K562 (cell line): ENCODE data around the gene DNALI1. TPM values are rescaled to one million over a fixed set of nuclear protein-coding genes. Genes with fewer than 3 reads are reported as not detected.
A peak's percentile ranks its signal among the peaks of the same experiment; 100 is the strongest.

Experiments
- ATAC-seq: fragments of 200-7000 bp; cut with Tn5 transposase; 3 replicates; pipeline ENCODE4 v1.9.1; 2020; ENCODE audit warnings: moderate library complexity
- BruUV-seq: library from RNA; stranded (reverse); fragments of 400-500 nt; replicated peaks from 2 replicates; lab custom pipeline; 2021; lab: Mats Ljungman, UMichigan
- CTCF ChIA-PET: fragments of 300-600 bp; formaldehyde crosslinking; extraction: SDS; loops from one replicate; lab custom pipeline; 2021; ENCODE audit warnings: low intra/inter-chr PET ratio; lab: Yijun Ruan, JAX
- POLR2A ChIA-PET: fragments of 300-600, 350-650 bp; sonication (Branson Sonifier 250); formaldehyde crosslinking; extraction: SDS; loops from one replicate; lab custom pipeline; 2021; ENCODE audit warnings: antibody characterized with exemption, inconsistent platforms; lab: Yijun Ruan, JAX
- DNase-seq, 4 experiments: peaks; one replicate each; pipeline versions ENCODE4 v3.0.0 to v3.0.0-alpha.2; 2011 to 2018; ENCODE audit warnings: low spot score in 3 of 4, mixed read lengths in 3 of 4; ENCODE audit errors: extremely low read depth in 1 of 4
- FAIRE-seq: peaks from 2 replicates; lab custom pipeline; 2011; peaks lifted over from hg19 to GRCh38; lab: Jason Lieb, UNC
- H2AFZ ChIP-seq: 2 replicates; pipeline ENCODE4 v1.6.0; 2011; ENCODE audit warnings: low read depth, low read length, control low read depth, inconsistent platforms
- H3K27ac ChIP-seq: fragments of 200-600 bp; 3 replicates; pipeline ENCODE4 v1.8.0; 2011; ENCODE audit warnings: low read depth, mild to moderate bottlenecking, control low read depth, inconsistent platforms, low read length, moderate library complexity, mixed read lengths; ENCODE audit errors: extremely low read depth
- H3K27me3 ChIP-seq, 2 experiments: fragments of 300-600 bp in 1 of 2; 2 replicates in 1 of 2; 3 replicates in 1 of 2; pipeline versions ENCODE4 v1.6.0 to v1.8.0; 2011; ENCODE audit warnings: inconsistent platforms in 2 of 2, low read length in 2 of 2, mild to moderate bottlenecking in 1 of 2, mixed read lengths in 1 of 2, moderate library complexity in 1 of 2; ENCODE audit not compliant: control insufficient read depth in 2 of 2, insufficient read depth in 2 of 2
- H3K36me3 ChIP-seq: fragments of 300-600 bp; 3 replicates; pipeline ENCODE4 v1.8.0; 2011; ENCODE audit warnings: mild to moderate bottlenecking, low read length, inconsistent platforms; ENCODE audit not compliant: control insufficient read depth, insufficient read depth
- H3K4me1 ChIP-seq, 2 experiments: fragments of 200-600 bp in 1 of 2; replicated peaks in 1 of 2; 2 replicates in 1 of 2; 3 replicates in 1 of 2; pipeline versions ENCODE4 v1.5.1 to v1.8.0; 2011; ENCODE audit warnings: inconsistent platforms in 2 of 2, low read length in 2 of 2, mild to moderate bottlenecking in 1 of 2, mixed read lengths in 1 of 2, moderate library complexity in 1 of 2; ENCODE audit not compliant: control insufficient read depth in 2 of 2, insufficient read depth in 2 of 2
- H3K4me2 ChIP-seq: 2 replicates; pipeline ENCODE4 v1.6.1; 2011; ENCODE audit warnings: low read length, control low read depth, inconsistent platforms, mixed read lengths; ENCODE audit not compliant: insufficient read depth
- H3K4me3 ChIP-seq: fragments of 200-600 bp; sonication (generic), shearing (Covaris generic); 2 replicates; pipeline ENCODE4 v1.5.1; 2016; ENCODE audit warnings: control low read depth, inconsistent platforms
- H3K79me2 ChIP-seq: fragments of 200-600 bp; 3 replicates; pipeline ENCODE4 v1.8.0; 2011; ENCODE audit warnings: low read length, inconsistent platforms; ENCODE audit not compliant: control insufficient read depth, insufficient read depth
- H3K9ac ChIP-seq, 2 experiments: 2 replicates each; pipeline versions ENCODE4 v1.6.0 to v1.6.1; 2011; ENCODE audit warnings: low read depth in 2 of 2, low read length in 2 of 2, control low read depth in 1 of 2, inconsistent platforms in 1 of 2, mild to moderate bottlenecking in 1 of 2, mixed read lengths in 1 of 2; ENCODE audit not compliant: insufficient read depth in 1 of 2
- H3K9me1 ChIP-seq: one replicate; pipeline ENCODE4 v1.6.0; 2011; ENCODE audit warnings: inconsistent platforms, mild to moderate bottlenecking, low read length, moderate library complexity; ENCODE audit not compliant: control insufficient read depth, insufficient read depth
- H3K9me3 ChIP-seq: replicated peaks from 2 replicates; pipeline ENCODE4 v1.5.1; 2011; ENCODE audit warnings: low read depth, low read length, inconsistent platforms; ENCODE audit not compliant: control insufficient read depth, insufficient read depth
- H4K20me1 ChIP-seq: replicated peaks from 2 replicates; pipeline ENCODE4 v1.6.1; 2011; ENCODE audit warnings: low read length, inconsistent platforms, mixed read lengths; ENCODE audit not compliant: control insufficient read depth, insufficient read depth
- CTBP1 ChIP-seq: fragments of 450-650 bp; IDR thresholded peaks from 2 replicates; pipeline ENCODE4 v1.6.1; 2016; ENCODE audit warnings: borderline replicate concordance
- ERF ChIP-seq: fragments of 450-650 bp; formaldehyde crosslinking; IDR thresholded peaks from 2 replicates; pipeline ENCODE4 v1.4.0; 2020; ENCODE audit warnings: mild to moderate bottlenecking, mixed read lengths
- GTF2F1 ChIP-seq: IDR thresholded peaks from 2 replicates; pipeline ENCODE4 v1.6.1; 2011; ENCODE audit warnings: low read depth, low read length, improper control_type of control experiment
- MAFK ChIP-seq: IDR thresholded peaks from 2 replicates; pipeline ENCODE4 v1.6.1; 2011; ENCODE audit warnings: low read length, improper control_type of control experiment
- MECOM ChIP-seq: fragments of 250-450 bp; sonication (Bioruptor Pico); IDR thresholded peaks from 2 replicates; pipeline ENCODE4 v1.8.0; 2022; ENCODE audit warnings: inconsistent platforms
- MXI1 ChIP-seq: IDR thresholded peaks from 2 replicates; pipeline ENCODE4 v1.6.1; 2011; ENCODE audit warnings: low read depth, mild to moderate bottlenecking, improper control_type of control experiment, low read length
- NEUROD1 ChIP-seq: fragments of 150-350 bp; IDR thresholded peaks from 2 replicates; pipeline ENCODE4 v1.6.1; 2014; ENCODE audit warnings: borderline replicate concordance, low read length, low read depth; ENCODE audit not compliant: partially characterized antibody
- NFRKB ChIP-seq: fragments of 450-650 bp; IDR thresholded peaks from 2 replicates; pipeline ENCODE4 v1.6.1; 2016; ENCODE audit warnings: low read depth
- NRF1 ChIP-seq, 2 experiments: fragments of 450-650 bp; IDR thresholded peaks in 1 of 2; conservative IDR thresholded peaks in 1 of 2; 2 replicates each; pipeline ENCODE4 v1.6.1; 2014; ENCODE audit warnings: mild to moderate bottlenecking in 2 of 2
- PCBP2 ChIP-seq: fragments of 200-400 bp; formaldehyde crosslinking; IDR thresholded peaks from 2 replicates; pipeline ENCODE4 v1.6.1; 2018; ENCODE audit warnings: low read length, low read depth, mild to moderate bottlenecking, moderate library complexity; ENCODE audit not compliant: poor library complexity, severe bottlenecking
- RCOR1 ChIP-seq, 2 experiments: IDR thresholded peaks; 2 replicates each; pipeline ENCODE4 v1.6.1; 2012; ENCODE audit warnings: low read depth in 2 of 2, low read length in 2 of 2, borderline replicate concordance in 1 of 2, improper control_type of control experiment in 1 of 2
- RFX1 ChIP-seq: fragments of 450-650 bp; IDR thresholded peaks from 2 replicates; pipeline ENCODE4 v1.6.1; 2016; ENCODE audit warnings: mild to moderate bottlenecking, moderate library complexity
- SETDB1 ChIP-seq: IDR thresholded peaks from one replicate; pipeline ENCODE4 v1.6.1; 2012; ENCODE audit warnings: low read length, control low read depth, inconsistent platforms
- SRF ChIP-seq, 2 experiments: fragments of 250-450, 450-650 bp in 1 of 2; sonication (Bioruptor Pico) in 1 of 2; sonication (generic) in 1 of 2; formaldehyde crosslinking; IDR thresholded peaks; 2 replicates each; pipeline versions ENCODE4 v1.5.0 to v1.5.1; 2020 to 2022; ENCODE audit warnings: mild to moderate bottlenecking in 1 of 2, missing genetic modification reagents in 1 of 2
- TAF7 ChIP-seq: fragments of 450-650 bp; IDR thresholded peaks from 2 replicates; pipeline ENCODE4 v1.6.1; 2016; ENCODE audit warnings: missing genetic modification characterization, missing compliant biosample characterization
- ZNF316 ChIP-seq: fragments of 450-650 bp; IDR thresholded peaks from 2 replicates; pipeline ENCODE4 v1.6.1; 2016
- ZNF324 ChIP-seq: fragments of 250-450 bp; sonication (Bioruptor Pico); IDR thresholded peaks from 2 replicates; pipeline ENCODE4 v1.4.0; 2020; ENCODE audit warnings: mild to moderate bottlenecking
- ZNF408 ChIP-seq: fragments of 250-450 bp; sonication (Bioruptor Pico); IDR thresholded peaks from 2 replicates; pipeline ENCODE4 v1.4.0; 2020; ENCODE audit warnings: low read depth, mild to moderate bottlenecking, moderate library complexity
- ZNF41 ChIP-seq: fragments of 250-450 bp; sonication (Bioruptor Pico); conservative IDR thresholded peaks from 2 replicates; pipeline ENCODE4 v1.4.0; 2020; ENCODE audit warnings: mild to moderate bottlenecking
- ZNF583 ChIP-seq: fragments of 250-450 bp; sonication (Bioruptor Pico); IDR thresholded peaks from 2 replicates; pipeline ENCODE4 v1.4.0; 2020
- ZNF77 ChIP-seq: fragments of 250-450 bp; sonication (Bioruptor Pico); IDR thresholded peaks from 2 replicates; pipeline ENCODE4 v1.5.0; 2020
- WGBS: fragments of 100-300 bp; shearing (Covaris generic); methylation state at CpG from one replicate; pipeline ENCODE4 v1.1.6; 2016; ENCODE audit warnings: low coverage, mixed read lengths; ENCODE audit not compliant: insufficient coverage; ENCODE audit errors: missing lambda C conversion rate; 5-methylcytosine and 5-hydroxymethylcytosine counted together
- in situ Hi-C: fragments of 300-500 bp; cut with MboI; formaldehyde crosslinking; loops from 4 replicates; pipeline ENCODE4 v1.15.0; 2018; ENCODE audit warnings: inconsistent platforms, mixed read lengths
- intact Hi-C: fragments of 100-400 bp; cut with micrococcal nuclease; formaldehyde crosslinking; loops from 2 replicates; pipeline ENCODE4 v1.14.2; 2022
- polyA plus RNA-seq, 8 experiments: library from polyadenylated mRNA; depleted of rRNA in 4 of 8; stranded (reverse) in 5 of 8; unstranded in 3 of 8; fragments of >200 nt; fragmentation: Nextera tagmentation in 2 of 8; fragmentation: Illumina TruSeq in 1 of 8; extraction: Ambion mirVana in 2 of 8; extraction: Trizol in 1 of 8; gene quantifications; 2 replicates each; pipeline versions ENCODE4 v1.2.1 to v1.2.3, GENCODE V29; 2011 to 2014; ENCODE audit warnings: inconsistent platforms in 1 of 8, missing spikeins in 1 of 8
- total RNA-seq, 7 experiments: library from RNA; depleted of rRNA in 6 of 7; stranded (reverse); fragments of >200 nt in 6 of 7; fragmentation: Illumina TruSeq in 2 of 7; extraction: Trizol in 2 of 7; gene quantifications; 2 replicates each; pipeline versions ENCODE4 v1.2.1 to v1.2.3, GENCODE V29; 2011 to 2021; ENCODE audit warnings: low replicate concordance in 1 of 7
- TF ChIP-seq, protein P1 (sequence below): IDR thresholded peaks from 3 replicates; pipeline ENCODE4 v1.6.1; 2011; ENCODE audit warnings: borderline replicate concordance, mild to moderate bottlenecking, moderate library complexity; ENCODE audit not compliant: insufficient read length; ENCODE audit errors: extremely low read depth

The DNALI1 gene
- total and polyA plus RNA-seq, 9 of the 15 experiments (the other 6 are each of a cell fraction or from before 2014, with no cell fraction given): 0.87 to 5.6 (median 1.2) TPM

DNA sequence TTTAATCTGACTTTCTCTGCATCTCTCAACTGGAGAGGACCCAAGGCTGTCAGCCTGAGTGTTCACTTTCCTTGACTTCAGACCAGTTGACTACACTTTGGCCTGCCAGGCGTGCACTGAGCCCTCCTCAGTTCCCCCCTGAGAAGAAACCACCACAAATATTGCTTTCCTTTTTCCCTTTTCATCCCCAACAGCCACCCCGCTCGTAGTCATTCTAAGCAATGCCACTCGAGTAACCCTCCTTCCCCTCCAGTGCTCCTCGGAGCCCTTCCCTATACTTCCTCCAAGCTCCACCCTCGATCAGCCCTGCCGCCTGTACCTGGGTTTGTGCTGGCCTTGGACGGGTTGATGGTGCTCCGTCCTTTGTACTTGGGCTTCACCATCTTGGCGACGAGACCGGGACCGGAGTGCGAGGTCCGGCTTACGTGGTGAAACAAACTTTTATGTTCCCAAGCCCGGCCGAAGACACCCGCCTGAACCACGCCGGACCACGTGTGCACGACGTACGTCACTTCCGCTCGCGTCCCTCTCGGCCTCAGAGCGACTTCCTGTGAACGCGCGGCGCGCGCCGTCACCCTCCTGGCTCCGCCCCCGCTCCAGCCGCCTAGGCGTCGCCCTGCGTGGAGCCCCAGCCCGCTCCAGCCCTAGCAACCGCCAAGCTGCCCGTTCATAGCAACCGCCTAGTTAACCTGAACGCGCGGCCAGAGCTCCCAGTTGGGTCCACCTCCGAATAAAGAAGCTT, 38.9 kb downstream of the DNALI1 start, which contains the start of gene GNL2:
Gene GNL2, minus strand, starts transcription at position 498 of the 742 bp plus-strand sequence. Its CDS starts 115 bp downstream, at position 383.
- Histone ChIP-seq H3K9me3 (no peaks in the 10 kb centered on the region), H4K20me1 (peaks cover 3% of the 10 kb centered on the region), H3K4me1 (peaks cover 2 to 14% of the 10 kb centered on the region in 2 experiments; a peak in 3 of 5 replicates), H3K9me1 (no peaks in the 10 kb centered on the region), H3K4me2 (peak within 1 kb of the TSS; percentile 97), H3K79me2 (peaks cover 44% of the 10 kb centered on the region), H3K4me3 (peak within 1 kb of the TSS; percentile 76), H3K36me3 (peaks cover 34% of the 10 kb centered on the region), H2AFZ (peak within 1 kb of the TSS; percentile 99), H3K9ac (peak within 1 kb of the TSS; percentile 97), H3K27me3 (peaks cover 7 to 15% of the 10 kb centered on the region in 2 experiments; a peak in 4 of 5 replicates), H3K27ac (peak within 1 kb of the TSS; percentile 84)
- ChIA-PET POLR2A (interaction anchor here (0.6 to 1.5 kb wide), 17 partner anchors 10 to 570 kb away, joined by 3 to 10 read pairs (median 4); partner anchors contain the start of gene CDCA8), CTCF (interaction anchor here (0.9 kb wide), 1 partner anchor 140 kb away, joined by 4 read pairs; no protein-coding TSS in a partner anchor)
- DNase-seq: peak; percentile 98 to 100 (median 100)
- in situ Hi-C loops (no loop called here), intact Hi-C loops (no loop called here)
- ATAC-seq: peak; percentile 99
- under 1% methylated on average over 49 of the region's 51 CpGs for WGBS
- FAIRE-seq: peak; percentile 96
- no TSS peak for BruUV-seq
- TF ChIP-seq ZNF41 (no peak), SETDB1 (peak; percentile 36), MAFK (no peak), ZNF324 (CRISPR knock-in tag) (no peak), ZNF583 (CRISPR knock-in tag) (peak; percentile 40; the same call in 1 of the 2 replicates), NFRKB (peak; percentile 71; the same call in 1 of the 2 replicates), SRF (CRISPR knock-in tag; IDR thresholded peaks at IDR 0.05) (peak in 1 of 2 experiments; percentile 55; a peak in 1 of 4 replicates), MECOM (no peak), TAF7 (tag) (peak; percentile 80; the same call in 1 of the 2 replicates), NEUROD1 (peak; percentile 45), RCOR1 (IDR thresholded peaks at IDR 0.05; ENCODE audit: borderline replicate concordance in 1 of 2, low read depth in 2 of 2, low read length in 2 of 2) (peak in 1 of 2 experiments; percentile 15; a peak in 1 of 4 replicates), CTBP1 (peak; percentile 84; the same call in 1 of the 2 replicates), ERF (CRISPR knock-in tag) (no peak), ZNF408 (no peak), ZNF316 (no peak; the same call in 1 of the 2 replicates), NRF1 (conservative IDR thresholded peaks at IDR 0.05 in 1 of 2, IDR thresholded peaks at IDR 0.05 in 1 of 2) (peak; percentile 79 to 82), GTF2F1 (no peak), ZNF77 (no peak), MXI1 (peak; percentile 95), RFX1 (peak; percentile 96), PCBP2 (no peak)
- TF ChIP-seq, protein P1, sequence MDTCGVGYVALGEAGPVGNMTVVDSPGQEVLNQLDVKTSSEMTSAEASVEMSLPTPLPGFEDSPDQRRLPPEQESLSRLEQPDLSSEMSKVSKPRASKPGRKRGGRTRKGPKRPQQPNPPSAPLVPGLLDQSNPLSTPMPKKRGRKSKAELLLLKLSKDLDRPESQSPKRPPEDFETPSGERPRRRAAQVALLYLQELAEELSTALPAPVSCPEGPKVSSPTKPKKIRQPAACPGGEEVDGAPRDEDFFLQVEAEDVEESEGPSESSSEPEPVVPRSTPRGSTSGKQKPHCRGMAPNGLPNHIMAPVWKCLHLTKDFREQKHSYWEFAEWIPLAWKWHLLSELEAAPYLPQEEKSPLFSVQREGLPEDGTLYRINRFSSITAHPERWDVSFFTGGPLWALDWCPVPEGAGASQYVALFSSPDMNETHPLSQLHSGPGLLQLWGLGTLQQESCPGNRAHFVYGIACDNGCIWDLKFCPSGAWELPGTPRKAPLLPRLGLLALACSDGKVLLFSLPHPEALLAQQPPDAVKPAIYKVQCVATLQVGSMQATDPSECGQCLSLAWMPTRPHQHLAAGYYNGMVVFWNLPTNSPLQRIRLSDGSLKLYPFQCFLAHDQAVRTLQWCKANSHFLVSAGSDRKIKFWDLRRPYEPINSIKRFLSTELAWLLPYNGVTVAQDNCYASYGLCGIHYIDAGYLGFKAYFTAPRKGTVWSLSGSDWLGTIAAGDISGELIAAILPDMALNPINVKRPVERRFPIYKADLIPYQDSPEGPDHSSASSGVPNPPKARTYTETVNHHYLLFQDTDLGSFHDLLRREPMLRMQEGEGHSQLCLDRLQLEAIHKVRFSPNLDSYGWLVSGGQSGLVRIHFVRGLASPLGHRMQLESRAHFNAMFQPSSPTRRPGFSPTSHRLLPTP: no peak
